ENCODE data around the gene TBC1D3. TPM values are rescaled to one million over a fixed set of nuclear protein-coding genes. Genes with fewer than 3 reads are reported as not detected.
"Not testable (repeated sequence)": the region's sequence is repeated elsewhere in the genome, so short reads cannot be mapped to it uniquely, and the experiment has no call there.

The TBC1D3 gene
- total RNA-seq (not detected), polyA plus RNA-seq (not detected)

DNA sequence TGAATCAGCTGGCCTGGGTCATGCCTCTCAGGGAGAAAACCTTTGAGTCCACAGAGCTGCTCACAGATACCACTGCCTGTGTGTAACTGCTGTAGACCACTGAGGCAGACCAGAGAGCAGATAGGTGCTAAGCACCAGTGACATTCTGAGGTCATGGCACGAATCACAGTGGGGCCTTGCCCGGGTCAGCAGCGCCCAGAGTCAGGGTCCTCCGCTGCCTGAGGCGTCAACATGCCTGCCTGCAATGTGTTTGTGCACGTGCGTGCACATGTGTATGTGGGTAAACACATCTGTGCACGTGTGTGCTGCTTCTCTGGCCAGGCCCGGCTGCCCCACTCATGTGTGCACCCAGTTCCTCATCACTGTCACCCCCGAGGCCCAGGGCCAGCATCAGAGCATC is at the start of gene TBC1D3:
Gene TBC1D3 (minus strand): TSS at position 101 of the 400 bp plus-strand sequence. CDS start 1,526 bp downstream, outside the sequence.
- H3K4me1 Mint-ChIP-seq; H3K27me3 ChIP-seq (ENCODE audit: insufficient read depth, low read length); H3K4me3 ChIP-seq (ENCODE audit: low read length in 2 of 2); intact Hi-C loops (cut with micrococcal nuclease); H3K36me3 ChIP-seq (ENCODE audit: insufficient read depth, low read length); H3K9me3 ChIP-seq (ENCODE audit: control insufficient read depth in 1 of 2, low read length in 2 of 2); H3K4me3 Mint-ChIP-seq; POLR2A ChIA-PET (ENCODE audit: partially characterized antibody); DNase-seq; H3K9me3 Mint-ChIP-seq; H3K27ac Mint-ChIP-seq; H3K4me1 ChIP-seq (ENCODE audit: insufficient read depth, low read length); H3K27ac ChIP-seq (ENCODE audit: low read depth, low read length); H3K27me3 Mint-ChIP-seq; CTCF ChIA-PET (ENCODE audit: partially characterized antibody); H3K36me3 Mint-ChIP-seq: not testable (repeated sequence)

DNA sequence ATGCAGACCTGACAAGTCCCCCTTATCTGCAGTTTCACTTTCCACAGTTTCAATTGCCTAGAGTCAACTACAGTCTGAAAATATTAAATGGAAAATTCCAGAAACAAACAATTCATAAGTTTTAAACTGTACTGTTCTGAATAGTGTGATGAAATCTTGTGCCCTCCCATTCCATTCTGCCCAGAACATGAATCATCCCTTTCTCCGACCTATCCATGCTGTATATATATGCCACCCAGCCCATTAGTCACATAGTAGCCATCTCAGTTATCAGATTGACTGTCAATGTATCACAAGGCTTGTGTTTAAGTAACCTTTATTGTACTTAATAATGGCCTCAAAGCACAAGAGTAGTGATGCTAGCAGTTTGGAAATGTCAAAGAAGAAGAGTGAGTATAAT is 40.4 kb upstream of the TBC1D3 start:
- H3K36me3 ChIP-seq (ENCODE audit: insufficient read depth, low read length); H3K4me3 Mint-ChIP-seq; H3K9me3 Mint-ChIP-seq; H3K27ac ChIP-seq (ENCODE audit: low read depth, low read length); H3K9me3 ChIP-seq (ENCODE audit: control insufficient read depth in 1 of 2, low read length in 2 of 2); H3K27me3 ChIP-seq (ENCODE audit: insufficient read depth, low read length); intact Hi-C loops (cut with micrococcal nuclease); POLR2A ChIA-PET (ENCODE audit: partially characterized antibody); H3K27me3 Mint-ChIP-seq; H3K4me1 ChIP-seq (ENCODE audit: insufficient read depth, low read length); H3K27ac Mint-ChIP-seq; DNase-seq; H3K4me3 ChIP-seq (ENCODE audit: low read length in 2 of 2); CTCF ChIA-PET (ENCODE audit: partially characterized antibody); H3K4me1 Mint-ChIP-seq; H3K36me3 Mint-ChIP-seq: not testable (repeated sequence)

DNA sequence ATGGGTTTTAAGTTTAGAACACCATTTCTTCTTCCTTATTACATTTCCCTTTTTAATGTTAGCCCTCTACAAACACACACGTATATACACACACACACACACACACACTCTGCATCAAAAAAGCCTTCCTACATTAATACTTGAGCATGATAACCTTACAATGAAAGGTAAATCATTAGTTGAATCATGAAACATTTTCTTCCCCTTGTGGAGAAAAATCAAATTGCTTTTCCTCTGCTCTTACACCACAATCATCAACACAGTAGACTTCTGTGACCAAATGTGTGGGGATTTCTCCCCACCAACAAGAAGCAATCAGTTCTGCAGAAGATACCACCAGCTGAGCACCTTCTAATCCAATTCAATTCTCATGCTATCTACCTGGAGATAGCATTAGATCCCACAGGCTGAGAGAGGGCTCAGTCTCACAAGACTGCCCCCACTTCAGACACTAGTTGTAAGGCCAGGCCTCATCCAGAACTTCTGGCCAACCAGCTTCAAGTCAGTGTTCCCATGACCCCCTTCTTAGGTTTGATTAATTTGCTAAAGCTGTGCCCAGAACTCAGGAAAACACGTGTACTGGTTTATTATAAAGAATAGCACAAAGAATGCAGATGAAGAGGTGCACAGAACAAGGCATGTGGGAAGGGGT is 33.6 kb upstream of the TBC1D3 start:
- H3K27ac Mint-ChIP-seq, DNase-seq: not testable (repeated sequence)

DNA sequence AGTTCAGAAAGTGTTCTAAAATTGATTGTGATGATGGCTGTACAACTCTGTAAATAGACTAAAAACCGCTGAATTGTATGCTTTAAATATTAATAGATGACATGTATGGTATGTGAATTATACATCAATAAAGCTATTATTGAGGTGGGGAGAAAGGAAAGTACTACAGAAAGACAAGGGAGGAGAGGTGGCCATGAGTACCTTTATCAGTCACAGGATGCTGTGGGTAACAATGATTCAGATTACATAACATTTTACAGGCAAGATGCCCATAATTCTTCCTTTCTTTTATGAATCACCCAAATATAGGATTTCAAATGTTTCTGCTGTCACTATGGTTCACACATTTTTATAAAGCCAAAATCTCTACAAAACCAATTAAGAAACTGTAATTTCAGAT is 28.5 kb upstream of the TBC1D3 start:
- H3K9me3 Mint-ChIP-seq; H3K4me3 ChIP-seq (ENCODE audit: low read length in 2 of 2); H3K27ac Mint-ChIP-seq; H3K4me3 Mint-ChIP-seq; CTCF ChIA-PET (ENCODE audit: partially characterized antibody); intact Hi-C loops (cut with micrococcal nuclease); H3K36me3 Mint-ChIP-seq; H3K27me3 Mint-ChIP-seq; H3K4me1 ChIP-seq (ENCODE audit: insufficient read depth, low read length); H3K4me1 Mint-ChIP-seq; H3K36me3 ChIP-seq (ENCODE audit: insufficient read depth, low read length); POLR2A ChIA-PET (ENCODE audit: partially characterized antibody); H3K27me3 ChIP-seq (ENCODE audit: insufficient read depth, low read length); H3K9me3 ChIP-seq (ENCODE audit: control insufficient read depth in 1 of 2, low read length in 2 of 2); DNase-seq; H3K27ac ChIP-seq (ENCODE audit: low read depth, low read length): not testable (repeated sequence)

More for the DNA sequence above, 33.6 kb upstream of the TBC1D3 start:
- H3K27ac ChIP-seq (ENCODE audit: low read depth, low read length); H3K9me3 Mint-ChIP-seq; H3K4me1 ChIP-seq (ENCODE audit: insufficient read depth, low read length); H3K36me3 Mint-ChIP-seq; H3K36me3 ChIP-seq (ENCODE audit: insufficient read depth, low read length); H3K4me3 Mint-ChIP-seq; intact Hi-C loops (cut with micrococcal nuclease); POLR2A ChIA-PET (ENCODE audit: partially characterized antibody); H3K4me3 ChIP-seq (ENCODE audit: low read length in 2 of 2); H3K27me3 Mint-ChIP-seq; H3K9me3 ChIP-seq (ENCODE audit: control insufficient read depth in 1 of 2, low read length in 2 of 2); H3K4me1 Mint-ChIP-seq; CTCF ChIA-PET (ENCODE audit: partially characterized antibody); H3K27me3 ChIP-seq (ENCODE audit: insufficient read depth, low read length): not testable (repeated sequence)

DNA sequence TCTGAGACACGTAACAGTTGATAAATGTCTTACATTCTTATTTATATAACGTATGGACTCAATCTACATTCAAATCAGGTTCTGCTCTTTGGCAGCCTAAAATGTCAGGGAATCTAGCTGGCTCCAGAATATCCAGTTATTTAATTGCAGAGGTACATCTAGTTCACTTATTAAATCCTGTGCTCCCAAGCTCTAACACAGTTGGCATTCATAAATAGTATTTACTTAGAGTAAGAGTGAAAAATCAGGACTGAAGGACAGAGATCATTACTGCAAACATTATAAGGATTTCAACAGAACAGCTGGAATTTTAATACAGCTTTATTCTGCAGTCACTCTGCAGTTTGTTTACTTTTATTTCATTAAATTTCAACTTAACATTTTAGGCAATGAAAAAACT is 7.9 kb upstream of the TBC1D3 start:
- H3K9me3 Mint-ChIP-seq; H3K4me1 Mint-ChIP-seq; intact Hi-C loops (cut with micrococcal nuclease); H3K9me3 ChIP-seq (ENCODE audit: control insufficient read depth in 1 of 2, low read length in 2 of 2); H3K27me3 Mint-ChIP-seq; CTCF ChIA-PET (ENCODE audit: partially characterized antibody); H3K36me3 ChIP-seq (ENCODE audit: insufficient read depth, low read length); DNase-seq; H3K4me1 ChIP-seq (ENCODE audit: insufficient read depth, low read length); H3K27ac ChIP-seq (ENCODE audit: low read depth, low read length); H3K4me3 ChIP-seq (ENCODE audit: low read length in 2 of 2); H3K36me3 Mint-ChIP-seq; H3K27me3 ChIP-seq (ENCODE audit: insufficient read depth, low read length); POLR2A ChIA-PET (ENCODE audit: partially characterized antibody); H3K27ac Mint-ChIP-seq; H3K4me3 Mint-ChIP-seq: not testable (repeated sequence)

DNA sequence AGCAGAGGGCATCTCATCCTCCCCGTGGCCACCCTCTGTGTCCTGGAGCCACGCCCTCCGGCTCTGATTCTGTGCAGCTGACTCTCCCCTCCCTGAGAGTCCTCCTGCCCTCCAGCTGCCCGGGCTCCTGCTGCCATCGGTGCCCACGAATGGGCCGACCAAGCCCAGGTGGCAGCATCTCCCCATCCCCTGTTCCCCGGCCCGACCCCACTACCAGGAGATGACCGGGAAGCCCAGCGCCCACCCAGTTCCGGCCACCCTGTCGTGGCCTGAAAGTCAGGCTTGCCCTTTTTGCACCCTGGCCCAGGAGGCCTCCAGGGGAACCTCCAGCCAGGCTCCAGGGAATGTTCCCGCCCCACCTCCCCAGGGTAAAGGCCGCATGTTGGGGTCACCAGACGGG is 57.5 kb downstream of the TBC1D3 start:
- POLR2A ChIA-PET (ENCODE audit: partially characterized antibody); H3K27me3 Mint-ChIP-seq; DNase-seq; CTCF ChIA-PET (ENCODE audit: partially characterized antibody); intact Hi-C loops (cut with micrococcal nuclease); H3K4me3 ChIP-seq (ENCODE audit: low read length in 2 of 2); H3K27ac Mint-ChIP-seq; H3K36me3 ChIP-seq (ENCODE audit: insufficient read depth, low read length); H3K36me3 Mint-ChIP-seq; H3K4me1 Mint-ChIP-seq; H3K4me1 ChIP-seq (ENCODE audit: insufficient read depth, low read length); H3K9me3 ChIP-seq (ENCODE audit: control insufficient read depth in 1 of 2, low read length in 2 of 2); H3K27me3 ChIP-seq (ENCODE audit: insufficient read depth, low read length); H3K27ac ChIP-seq (ENCODE audit: low read depth, low read length); H3K9me3 Mint-ChIP-seq; H3K4me3 Mint-ChIP-seq: not testable (repeated sequence)

Other genes starting within 250 kb of the TBC1D3 start
- 10 to 100 TPM; 35.7 to 35.8 TPM for gene TBC1D3L, start 203.5 kb downstream of the TBC1D3 start, total RNA-seq
- gene TBC1D3L, start 203.5 kb downstream of the TBC1D3 start, polyA plus RNA-seq = 1 to 10 TPM in 1 of 2 donors, not detected in 1; 1.7 TPM
- under 1 TPM in 1 of 2 experiments, not detected in 1; 0.50 TPM for gene TBC1D3D, start 188.6 kb downstream of the TBC1D3 start, total RNA-seq
- under 1 TPM in 1 of 2 donors, not detected in 1; 0.09 TPM for gene TBC1D3D, start 188.6 kb downstream of the TBC1D3 start, polyA plus RNA-seq
- gene TBC1D3C, start 123.9 kb downstream of the TBC1D3 start, total RNA-seq = not detected
- gene TBC1D3C, start 123.9 kb downstream of the TBC1D3 start, polyA plus RNA-seq = not detected
- gene TBC1D3E, start 64.6 kb downstream of the TBC1D3 start, total RNA-seq = under 1 TPM in 1 of 2 experiments, not detected in 1; 0.17 TPM
- gene TBC1D3E, start 64.6 kb downstream of the TBC1D3 start, polyA plus RNA-seq = not detected
- 10 to 100 TPM; 17.2 to 17.4 TPM for gene MRPL45, start 104.6 kb upstream of the TBC1D3 start, total RNA-seq
- 10 to 100 TPM; 25.3 to 29.4 TPM for gene MRPL45, start 104.6 kb upstream of the TBC1D3 start, polyA plus RNA-seq
- gene GPR179, start 151.4 kb upstream of the TBC1D3 start, total RNA-seq = under 1 TPM; 0.12 to 0.19 TPM
- not detected for gene GPR179, start 151.4 kb upstream of the TBC1D3 start, polyA plus RNA-seq
- gene SOCS7, start 159.3 kb upstream of the TBC1D3 start, total RNA-seq = 10 to 100 TPM; 23.1 to 24.7 TPM
- gene SOCS7, start 159.3 kb upstream of the TBC1D3 start, polyA plus RNA-seq = 1 to 10 TPM in 1 of 2 donors, under 1 TPM in 1; 0.11 to 1.8 TPM
- gene ARHGAP23, start 235.9 kb upstream of the TBC1D3 start, total RNA-seq = not detected
- gene ARHGAP23, start 235.9 kb upstream of the TBC1D3 start, polyA plus RNA-seq = under 1 TPM; 0.04 to 0.23 TPM

All from CD4-positive, alpha-beta memory T cell (primary cell).